ENCODE data around the gene TTC29. TPM values are rescaled to one million over a fixed set of nuclear protein-coding genes. Genes with fewer than 3 reads are reported as not detected.
"Not testable (repeated sequence)": the region's sequence is repeated elsewhere in the genome, so short reads cannot be mapped to it uniquely, and the experiment has no call there.

Gene TTC29
- total RNA-seq, 1 experiment from 2014 or later = 0.21 TPM

- Histone ChIP-seq H3K9me3 (ENCODE audit: low read depth, low read length, poor library complexity, severe bottlenecking) (no peaks in the 10 kb centered on the region), H3K36me3 (ENCODE audit: insufficient read depth, low read length, poor library complexity, severe bottlenecking) (no peaks in the 10 kb centered on the region), H3K4me3 (ENCODE audit: low read depth, low read length, poor library complexity, severe bottlenecking) (no peak overlapping the region), H3K27me3 (replicated peaks; ENCODE audit: insufficient read depth, low read depth, low read length, poor library complexity) (no peaks in the 10 kb centered on the region), H3K4me1 (ENCODE audit: insufficient read depth, low read length, poor library complexity, severe bottlenecking) (peaks cover 33% of the 10 kb centered on the region), H3K27ac (ENCODE audit: low read depth, low read length, poor library complexity, severe bottlenecking) (no peak overlapping the region)
- intact Hi-C loops (cut with micrococcal nuclease; ENCODE audit: unreplicated experiment) = no loop called here
- no peak for DNase-seq (ENCODE audit: low spot score)
- TF ChIP-seq, protein P1, sequence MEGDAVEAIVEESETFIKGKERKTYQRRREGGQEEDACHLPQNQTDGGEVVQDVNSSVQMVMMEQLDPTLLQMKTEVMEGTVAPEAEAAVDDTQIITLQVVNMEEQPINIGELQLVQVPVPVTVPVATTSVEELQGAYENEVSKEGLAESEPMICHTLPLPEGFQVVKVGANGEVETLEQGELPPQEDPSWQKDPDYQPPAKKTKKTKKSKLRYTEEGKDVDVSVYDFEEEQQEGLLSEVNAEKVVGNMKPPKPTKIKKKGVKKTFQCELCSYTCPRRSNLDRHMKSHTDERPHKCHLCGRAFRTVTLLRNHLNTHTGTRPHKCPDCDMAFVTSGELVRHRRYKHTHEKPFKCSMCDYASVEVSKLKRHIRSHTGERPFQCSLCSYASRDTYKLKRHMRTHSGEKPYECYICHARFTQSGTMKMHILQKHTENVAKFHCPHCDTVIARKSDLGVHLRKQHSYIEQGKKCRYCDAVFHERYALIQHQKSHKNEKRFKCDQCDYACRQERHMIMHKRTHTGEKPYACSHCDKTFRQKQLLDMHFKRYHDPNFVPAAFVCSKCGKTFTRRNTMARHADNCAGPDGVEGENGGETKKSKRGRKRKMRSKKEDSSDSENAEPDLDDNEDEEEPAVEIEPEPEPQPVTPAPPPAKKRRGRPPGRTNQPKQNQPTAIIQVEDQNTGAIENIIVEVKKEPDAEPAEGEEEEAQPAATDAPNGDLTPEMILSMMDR (conservative IDR thresholded peaks at IDR 0.05; ENCODE audit: low read depth, low read length) = no peak
- TF ChIP-seq EZH2 (IDR thresholded peaks at IDR 0.05; ENCODE audit: borderline replicate concordance, low read depth, low read length, poor library complexity, severe bottlenecking) = no peak
- ChIA-PET POLR2A (ENCODE audit: low non-redundant PET) (no interaction called here), CTCF (no interaction called here)
- no TSS peak for BruUV-seq (replicated peaks)
Measured at GRCh38 chr4:146742416-146742815, 203.2 kb downstream of the TTC29 start.

- Histone ChIP-seq H3K9me3 (ENCODE audit: low read depth, low read length, poor library complexity, severe bottlenecking) (no peaks in the 10 kb centered on the region), H3K4me1 (ENCODE audit: insufficient read depth, low read length, poor library complexity, severe bottlenecking) (peaks cover 12% of the 10 kb centered on the region), H3K27ac (ENCODE audit: low read depth, low read length, poor library complexity, severe bottlenecking) (no peak overlapping the region), H3K36me3 (ENCODE audit: insufficient read depth, low read length, poor library complexity, severe bottlenecking) (no peaks in the 10 kb centered on the region), H3K4me3 (ENCODE audit: low read depth, low read length, poor library complexity, severe bottlenecking) (no peak overlapping the region), H3K27me3 (replicated peaks; ENCODE audit: insufficient read depth, low read depth, low read length, poor library complexity) (no peaks in the 10 kb centered on the region)
- no peak for DNase-seq (ENCODE audit: low spot score)
- no TSS peak for BruUV-seq (replicated peaks)
- TF ChIP-seq, protein P1 (conservative IDR thresholded peaks at IDR 0.05; ENCODE audit: low read depth, low read length) = no peak
- TF ChIP-seq EZH2 (IDR thresholded peaks at IDR 0.05; ENCODE audit: borderline replicate concordance, low read depth, low read length, poor library complexity, severe bottlenecking) = no peak
- CTCF ChIA-PET = no interaction called here
- intact Hi-C loops (cut with micrococcal nuclease; ENCODE audit: unreplicated experiment) = no loop called here
- POLR2A ChIA-PET (ENCODE audit: low non-redundant PET) = no interaction called here
Measured at GRCh38 chr4:146739182-146739581, 206.5 kb downstream of the TTC29 start.

DNA sequence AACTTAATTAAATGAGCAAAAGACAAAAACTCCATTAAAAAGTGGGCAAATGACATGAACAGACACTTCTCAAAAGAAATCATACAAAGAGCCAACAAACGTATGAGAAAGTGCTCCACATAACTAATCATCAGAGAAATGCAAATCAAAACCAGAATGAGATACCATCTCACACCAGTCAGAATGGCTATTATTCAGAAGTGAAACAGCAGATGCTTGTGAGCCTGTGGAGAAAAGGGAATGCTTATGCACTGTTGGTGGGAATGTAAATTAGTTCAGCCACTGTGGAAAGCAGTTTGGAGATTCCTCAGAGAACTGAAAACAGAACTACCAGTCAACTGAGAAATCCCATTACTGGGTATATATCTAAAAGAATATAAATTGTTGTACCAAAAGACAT, 222.1 kb downstream of the TTC29 start:
- CTCF ChIA-PET; H3K9me3 ChIP-seq (ENCODE audit: low read depth, low read length, poor library complexity, severe bottlenecking); POLR2A ChIA-PET (ENCODE audit: low non-redundant PET); H3K4me1 ChIP-seq (ENCODE audit: insufficient read depth, low read length, poor library complexity, severe bottlenecking); BruUV-seq (replicated peaks); H3K36me3 ChIP-seq (ENCODE audit: insufficient read depth, low read length, poor library complexity, severe bottlenecking); intact Hi-C loops (cut with micrococcal nuclease; ENCODE audit: unreplicated experiment); H3K4me3 ChIP-seq (ENCODE audit: low read depth, low read length, poor library complexity, severe bottlenecking); H3K27ac ChIP-seq (ENCODE audit: low read depth, low read length, poor library complexity, severe bottlenecking); H3K27me3 ChIP-seq (replicated peaks; ENCODE audit: insufficient read depth, low read depth, low read length, poor library complexity): not testable (repeated sequence)
- peak; percentile 18 for DNase-seq (ENCODE audit: low spot score)

- TF ChIP-seq, protein P1 (conservative IDR thresholded peaks at IDR 0.05; ENCODE audit: low read depth, low read length) = no peak
- no peak for TF ChIP-seq EZH2 (IDR thresholded peaks at IDR 0.05; ENCODE audit: borderline replicate concordance, low read depth, low read length, poor library complexity, severe bottlenecking)
- no peak overlapping the region for H3K4me3 ChIP-seq (ENCODE audit: low read depth, low read length, poor library complexity, severe bottlenecking)
- no peaks in the 10 kb centered on the region for H3K9me3 ChIP-seq (ENCODE audit: low read depth, low read length, poor library complexity, severe bottlenecking)
- H3K36me3 ChIP-seq (ENCODE audit: insufficient read depth, low read length, poor library complexity, severe bottlenecking) = no peaks in the 10 kb centered on the region
- H3K27me3 ChIP-seq (replicated peaks; ENCODE audit: insufficient read depth, low read depth, low read length, poor library complexity) = no peaks in the 10 kb centered on the region
- H3K27ac ChIP-seq (ENCODE audit: low read depth, low read length, poor library complexity, severe bottlenecking) = no peak overlapping the region
- no peaks in the 10 kb centered on the region for H3K4me1 ChIP-seq (ENCODE audit: insufficient read depth, low read length, poor library complexity, severe bottlenecking)
- no peak for DNase-seq (ENCODE audit: low spot score)
- no TSS peak for BruUV-seq (replicated peaks)
- CTCF ChIA-PET = no interaction called here
- intact Hi-C loops (cut with micrococcal nuclease; ENCODE audit: unreplicated experiment) = no loop called here
- POLR2A ChIA-PET (ENCODE audit: low non-redundant PET) = no interaction called here
Measured at GRCh38 chr4:146709956-146710355, 235.7 kb downstream of the TTC29 start.

All from A673 (cell line).